Measurements from ENCODE around the gene FSTL5. TPM values are rescaled to one million over a fixed set of nuclear protein-coding genes. Genes with fewer than 3 reads are reported as not detected.

Gene FSTL5
- total and polyA plus RNA-seq, 2 experiments from 2014 or later: 0.06 to 0.49 TPM

GRCh38 chr4:161714022-161714751, 449.6 kb downstream of the FSTL5 start:
- no peak overlapping the region for H3K27ac Mint-ChIP-seq
- Histone ChIP-seq H3K27me3 (ENCODE audit: insufficient read depth) (no peaks in the 10 kb centered on the region), H3K36me3 (ENCODE audit: insufficient read depth) (no peaks in the 10 kb centered on the region), H3K27ac (ENCODE audit: low read depth) (no peak overlapping the region), H3K4me1 (ENCODE audit: insufficient read depth) (no peaks in the 10 kb centered on the region), H3K9me2 (ENCODE audit: insufficient read depth) (peaks cover 6% of the 10 kb centered on the region; the same call in 1 of the 2 replicates), H3K4me3 (no peak overlapping the region), H2AFZ (no peak overlapping the region), H3K4me2 (no peak overlapping the region), H3K79me2 (replicated peaks; ENCODE audit: insufficient read depth) (no peaks in the 10 kb centered on the region), H4K20me1 (replicated peaks; ENCODE audit: insufficient read depth) (no peaks in the 10 kb centered on the region), H3F3A (replicated peaks; ENCODE audit: low read depth) (no peaks in the 10 kb centered on the region)
- H3K9me3 Mint-ChIP-seq: no peaks in the 10 kb centered on the region
- H3K4me3 Mint-ChIP-seq: no peak overlapping the region
- no peak for ATAC-seq
- H3K4me1 Mint-ChIP-seq: no peaks in the 10 kb centered on the region
- no peaks in the 10 kb centered on the region for H3K36me3 Mint-ChIP-seq (ENCODE audit: low read depth)
- H3K27me3 Mint-ChIP-seq (ENCODE audit: insufficient read depth, low read depth, poor library complexity): no peaks in the 10 kb centered on the region
- TF ChIP-seq NANOG (IDR thresholded peaks at IDR 0.05; ENCODE audit: borderline replicate concordance) (no peak), EZH2phosphoT487 (IDR thresholded peaks at IDR 0.05; ENCODE audit: unreplicated experiment) (no peak), ZNF331 (CRISPR knock-in tag; IDR thresholded peaks at IDR 0.05; ENCODE audit: low read depth) (no peak), ZNF462 (CRISPR knock-in tag; IDR thresholded peaks at IDR 0.05) (no peak), POLR2AphosphoS5 (IDR thresholded peaks at IDR 0.05; ENCODE audit: low read depth) (no peak), CREB1 (CRISPR knock-in tag; IDR thresholded peaks at IDR 0.05; ENCODE audit: low read depth) (no peak)
- DNase-seq (ENCODE audit: low spot score): no peak
